Measurements from ENCODE around the gene DENND4A.
A peak's percentile ranks its signal among the peaks of the same experiment; 100 is the strongest.

The DENND4A gene

GRCh38 chr15:65644282-65644681 lies 147.8 kb downstream of the DENND4A start:
- TF ChIP-seq ELF4 (IDR thresholded peaks at IDR 0.05) = no peak
- no peak for TF ChIP-seq FOXK2 (IDR thresholded peaks at IDR 0.05)
- no peak for TF ChIP-seq TARDBP (IDR thresholded peaks at IDR 0.05)
- TF ChIP-seq FOXM1 (IDR thresholded peaks at IDR 0.05; ENCODE audit: borderline replicate concordance) = no peak
- TF ChIP-seq SP1 (IDR thresholded peaks at IDR 0.05) = no peak
- TF ChIP-seq LEF1 (IDR thresholded peaks at IDR 0.05; ENCODE audit: borderline replicate concordance) = no peak
- no peak for TF ChIP-seq NFRKB (IDR thresholded peaks at IDR 0.05)
- no peak for TF ChIP-seq SUZ12 (IDR thresholded peaks at IDR 0.05)
- TF ChIP-seq HDGF (IDR thresholded peaks at IDR 0.05; ENCODE audit: borderline replicate concordance) = no peak
- no peak for TF ChIP-seq BHLHE40 (IDR thresholded peaks at IDR 0.05; ENCODE audit: borderline replicate concordance)
- TF ChIP-seq ARNT (IDR thresholded peaks at IDR 0.05) = no peak
- TF ChIP-seq CTBP1 (IDR thresholded peaks at IDR 0.05; ENCODE audit: borderline replicate concordance) = no peak
- no peak for TF ChIP-seq ZNF384 (IDR thresholded peaks at IDR 0.05)
- no peak for TF ChIP-seq FOXA1 (IDR thresholded peaks at IDR 0.05)
- TF ChIP-seq L3MBTL2 (conservative IDR thresholded peaks at IDR 0.05) = no peak
- no peak for TF ChIP-seq PKNOX1 (IDR thresholded peaks at IDR 0.05)
- DNase-seq (ENCODE audit: extremely low spot score) = no peak
- POLR2A ChIA-PET = interaction anchor here (1.1 to 1.5 kb wide), 3 partner anchors 33 to 225 kb away, joined by 3 to 6 read pairs (median 3); partner anchors contain the start of genes DENND4A, INTS14 and RAB11A
- CTCF ChIA-PET = no interaction called here

GRCh38 chr15:65642594-65642993 lies 149.5 kb downstream of the DENND4A start:
- DNase-seq (ENCODE audit: extremely low spot score) = no peak
- CTCF ChIA-PET = interaction anchor here (0.5 to 1.1 kb wide), 2 partner anchors 227 to 241 kb away, joined by 3 read pairs; partner anchors contain the start of gene RAB11A
- POLR2A ChIA-PET = interaction anchor here (1.3 to 2.0 kb wide), 2 partner anchors 9 to 227 kb away, joined by 4 to 10 read pairs; partner anchors contain the start of gene RAB11A
- TF ChIP-seq LEF1 (IDR thresholded peaks at IDR 0.05; ENCODE audit: borderline replicate concordance) (no peak), ARNT (IDR thresholded peaks at IDR 0.05) (no peak), FOXK2 (IDR thresholded peaks at IDR 0.05) (no peak), PKNOX1 (IDR thresholded peaks at IDR 0.05) (no peak), FOXA1 (IDR thresholded peaks at IDR 0.05) (no peak), FOXM1 (IDR thresholded peaks at IDR 0.05; ENCODE audit: borderline replicate concordance) (no peak), SP1 (IDR thresholded peaks at IDR 0.05) (no peak), SUZ12 (IDR thresholded peaks at IDR 0.05) (no peak), ZNF384 (IDR thresholded peaks at IDR 0.05) (no peak), BHLHE40 (IDR thresholded peaks at IDR 0.05; ENCODE audit: borderline replicate concordance) (no peak), NFRKB (IDR thresholded peaks at IDR 0.05) (no peak), L3MBTL2 (conservative IDR thresholded peaks at IDR 0.05) (no peak), HDGF (IDR thresholded peaks at IDR 0.05; ENCODE audit: borderline replicate concordance) (no peak), ELF4 (IDR thresholded peaks at IDR 0.05) (no peak), TARDBP (IDR thresholded peaks at IDR 0.05) (no peak), CTBP1 (IDR thresholded peaks at IDR 0.05; ENCODE audit: borderline replicate concordance) (no peak)

- no peak for TF ChIP-seq LEF1 (IDR thresholded peaks at IDR 0.05; ENCODE audit: borderline replicate concordance)
- no peak for TF ChIP-seq HDGF (IDR thresholded peaks at IDR 0.05; ENCODE audit: borderline replicate concordance)
- TF ChIP-seq TARDBP (IDR thresholded peaks at IDR 0.05) = no peak
- TF ChIP-seq FOXM1 (IDR thresholded peaks at IDR 0.05; ENCODE audit: borderline replicate concordance) = no peak
- TF ChIP-seq L3MBTL2 (conservative IDR thresholded peaks at IDR 0.05) = no peak
- TF ChIP-seq ELF4 (IDR thresholded peaks at IDR 0.05) = no peak
- TF ChIP-seq FOXK2 (IDR thresholded peaks at IDR 0.05) = no peak
- no peak for TF ChIP-seq BHLHE40 (IDR thresholded peaks at IDR 0.05; ENCODE audit: borderline replicate concordance)
- ChIA-PET CTCF (interaction anchor here (1.1 kb wide), 1 partner anchor 240 kb away, joined by 3 read pairs; no protein-coding TSS in a partner anchor), POLR2A (interaction anchor here (1.3 to 2.0 kb wide), 2 partner anchors 10 to 228 kb away, joined by 4 to 10 read pairs; partner anchors contain the start of gene RAB11A)
- DNase-seq (ENCODE audit: extremely low spot score) = no peak
Measured at GRCh38 chr15:65641768-65642475, 150.2 kb downstream of the DENND4A start.

GRCh38 chr15:65639509-65639908 lies 152.6 kb downstream of the DENND4A start:
- no peak for TF ChIP-seq ELF4 (IDR thresholded peaks at IDR 0.05)
- TF ChIP-seq L3MBTL2 (conservative IDR thresholded peaks at IDR 0.05) = no peak
- no peak for TF ChIP-seq HDGF (IDR thresholded peaks at IDR 0.05; ENCODE audit: borderline replicate concordance)
- TF ChIP-seq CTBP1 (IDR thresholded peaks at IDR 0.05; ENCODE audit: borderline replicate concordance) = no peak
- TF ChIP-seq NFRKB (IDR thresholded peaks at IDR 0.05) = no peak
- TF ChIP-seq ZNF384 (IDR thresholded peaks at IDR 0.05) = no peak
- no peak for TF ChIP-seq BHLHE40 (IDR thresholded peaks at IDR 0.05; ENCODE audit: borderline replicate concordance)
- no peak for TF ChIP-seq ARNT (IDR thresholded peaks at IDR 0.05)
- no peak for TF ChIP-seq LEF1 (IDR thresholded peaks at IDR 0.05; ENCODE audit: borderline replicate concordance)
- no peak for TF ChIP-seq FOXK2 (IDR thresholded peaks at IDR 0.05)
- no peak for TF ChIP-seq SUZ12 (IDR thresholded peaks at IDR 0.05)
- no peak for TF ChIP-seq PKNOX1 (IDR thresholded peaks at IDR 0.05)
- TF ChIP-seq FOXA1 (IDR thresholded peaks at IDR 0.05) = no peak
- no peak for TF ChIP-seq FOXM1 (IDR thresholded peaks at IDR 0.05; ENCODE audit: borderline replicate concordance)
- no peak for TF ChIP-seq TARDBP (IDR thresholded peaks at IDR 0.05)
- TF ChIP-seq SP1 (IDR thresholded peaks at IDR 0.05) = no peak
- ChIA-PET POLR2A (interaction anchor here (1.4 to 2.3 kb wide), 2 partner anchors 29 to 230 kb away, joined by 3 to 7 read pairs; partner anchors contain the start of genes INTS14 and RAB11A), CTCF (interaction anchor here (0.7 to 1.0 kb wide), 3 partner anchors 19 to 223 kb away, joined by 3 to 4 read pairs (median 4); no protein-coding TSS in a partner anchor)
- DNase-seq (ENCODE audit: extremely low spot score) = no peak

- ChIA-PET POLR2A (interaction anchor here (2.3 kb wide), 1 partner anchor 28 kb away, joined by 7 read pairs; the partner anchor contains the start of gene INTS14), CTCF (interaction anchor here (0.9 to 1.8 kb wide), 10 partner anchors 8 to 198 kb away, joined by 3 to 7 read pairs (median 3); no protein-coding TSS in a partner anchor)
- TF ChIP-seq TARDBP (IDR thresholded peaks at IDR 0.05) (no peak), PKNOX1 (IDR thresholded peaks at IDR 0.05) (peak; percentile 83)
- DNase-seq (ENCODE audit: extremely low spot score) = peak; percentile 78
Measured at GRCh38 chr15:65638681-65639089, 153.4 kb downstream of the DENND4A start.
